Smooth muscle cell of the coronary artery (primary cell): ENCODE data around the gene TMEM134. TPM values are rescaled to one million over a fixed set of nuclear protein-coding genes. Genes with fewer than 3 reads are reported as not detected.

Experiments
- total RNA-seq: library from RNA; depleted of rRNA; stranded (reverse); fragments of >200 nt; gene quantifications from 2 replicates; pipeline ENCODE4 v1.2.3, GENCODE V29; 2014; ENCODE audit warnings: low replicate concordance

TMEM134 gene, protein sequence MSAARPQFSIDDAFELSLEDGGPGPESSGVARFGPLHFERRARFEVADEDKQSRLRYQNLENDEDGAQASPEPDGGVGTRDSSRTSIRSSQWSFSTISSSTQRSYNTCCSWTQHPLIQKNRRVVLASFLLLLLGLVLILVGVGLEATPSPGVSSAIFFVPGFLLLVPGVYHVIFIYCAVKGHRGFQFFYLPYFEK
- 4.1 and 24.4 TPM in 2 replicates for total RNA-seq

DNA sequence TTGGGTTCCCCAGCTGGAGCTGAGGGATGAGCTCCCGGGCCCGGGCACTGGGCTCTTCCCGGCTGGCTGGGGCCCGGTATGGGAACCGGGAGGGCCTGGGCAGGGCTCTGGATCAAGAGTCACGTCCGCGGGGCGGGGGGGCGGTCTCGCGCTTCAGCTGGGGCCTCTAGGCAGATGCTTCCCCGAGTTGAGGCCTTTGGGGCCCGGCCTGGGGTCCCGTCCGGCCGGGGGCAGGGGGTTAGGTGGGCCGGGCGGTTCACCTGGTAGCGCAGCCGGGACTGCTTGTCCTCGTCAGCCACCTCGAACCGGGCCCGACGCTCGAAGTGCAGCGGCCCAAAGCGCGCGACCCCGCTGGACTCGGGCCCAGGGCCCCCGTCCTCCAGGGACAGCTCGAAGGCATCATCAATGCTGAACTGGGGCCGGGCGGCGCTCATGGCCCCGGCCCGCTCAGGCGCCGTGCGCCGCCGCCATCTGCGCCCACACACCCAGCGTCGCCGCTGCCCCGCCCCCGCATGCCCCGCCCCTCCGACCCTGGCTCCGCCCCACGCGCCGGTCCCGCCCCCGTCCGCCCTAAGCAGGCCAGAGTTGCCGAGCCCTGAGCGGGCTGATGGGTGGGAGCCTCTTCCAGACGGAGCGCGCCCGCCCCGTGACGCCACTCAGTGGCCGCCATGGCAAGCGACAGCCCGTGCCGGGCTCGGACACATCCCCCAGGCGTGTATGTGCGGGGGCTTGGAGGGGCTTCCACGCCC lies at the start of gene TMEM134:
TMEM134 (minus strand) TSS at position 493 of the 749 bp plus-strand sequence; CDS start at position 434, 59 bp downstream.

DNA sequence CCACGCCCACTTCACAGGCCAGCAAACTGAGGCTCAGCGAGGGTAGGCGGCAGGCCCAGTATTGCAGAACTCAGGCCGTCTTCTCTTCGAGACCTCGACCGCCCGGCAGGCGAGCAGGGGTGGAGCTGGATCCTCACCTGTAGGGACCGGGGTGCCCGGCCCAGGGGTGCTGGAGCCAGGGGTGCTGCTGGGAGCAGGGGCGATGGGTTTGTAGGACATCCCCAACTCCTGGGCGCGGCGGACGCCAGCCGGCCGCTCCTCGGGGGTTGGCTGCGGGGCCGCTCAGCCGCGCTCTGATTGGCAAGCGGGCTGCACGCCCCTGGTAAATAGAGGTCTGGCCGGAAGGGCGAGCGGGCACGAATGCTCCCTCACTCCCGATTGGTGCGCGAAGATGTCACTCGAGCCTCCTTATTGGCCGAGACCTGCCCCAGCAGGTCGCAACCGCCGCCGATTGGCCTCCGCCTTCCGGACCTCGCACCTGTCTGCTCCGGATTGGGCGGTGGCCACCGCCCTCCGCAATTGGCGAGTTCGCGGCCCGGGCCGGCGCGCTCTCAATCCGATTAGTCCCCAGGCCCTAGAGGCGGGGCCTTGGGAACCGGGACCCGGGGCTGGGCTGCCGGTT lies 38.9 kb upstream of the TMEM134 start, which contains the start of gene CDK2AP2:
CDK2AP2 (minus strand) TSS at position 299 of the 622 bp plus-strand sequence; CDS start at position 219, 80 bp downstream.

DNA sequence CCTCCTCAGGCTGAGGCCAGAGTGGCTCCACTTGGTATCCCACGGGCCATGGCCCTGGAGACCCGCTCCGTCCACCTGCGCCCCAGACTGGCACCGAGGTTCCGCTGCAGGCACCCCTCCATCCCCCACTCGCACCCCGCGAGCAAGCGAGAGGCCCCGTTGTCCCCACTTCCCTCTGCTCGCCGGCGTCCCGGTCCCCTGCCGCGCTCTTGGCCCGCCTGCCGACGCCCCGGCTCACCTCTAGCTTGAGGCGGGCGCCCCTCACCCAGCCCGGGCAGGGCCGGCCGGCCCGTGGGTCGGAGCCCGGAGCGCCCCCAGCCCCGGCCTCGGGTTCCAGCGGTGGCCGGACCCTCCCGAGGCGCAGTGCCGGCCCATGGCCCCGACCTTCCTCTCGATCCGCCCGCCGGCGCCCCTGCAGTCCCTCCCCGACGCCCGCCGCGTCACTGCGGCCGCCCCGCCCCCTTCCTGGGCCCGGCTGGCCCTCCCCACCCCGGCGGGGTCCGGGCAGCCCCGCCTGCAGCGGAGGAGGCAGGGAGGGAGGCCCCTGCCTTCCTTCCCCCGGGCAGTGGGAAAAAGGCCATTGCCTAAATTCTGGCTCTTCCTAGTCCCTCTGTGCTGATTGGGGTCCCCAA lies 36.0 kb upstream of the TMEM134 start, which contains the start of gene PITPNM1:
PITPNM1 (minus strand) TSS at position 414 of the 632 bp plus-strand sequence. CDS start 1,183 bp downstream, outside the sequence.

DNA sequence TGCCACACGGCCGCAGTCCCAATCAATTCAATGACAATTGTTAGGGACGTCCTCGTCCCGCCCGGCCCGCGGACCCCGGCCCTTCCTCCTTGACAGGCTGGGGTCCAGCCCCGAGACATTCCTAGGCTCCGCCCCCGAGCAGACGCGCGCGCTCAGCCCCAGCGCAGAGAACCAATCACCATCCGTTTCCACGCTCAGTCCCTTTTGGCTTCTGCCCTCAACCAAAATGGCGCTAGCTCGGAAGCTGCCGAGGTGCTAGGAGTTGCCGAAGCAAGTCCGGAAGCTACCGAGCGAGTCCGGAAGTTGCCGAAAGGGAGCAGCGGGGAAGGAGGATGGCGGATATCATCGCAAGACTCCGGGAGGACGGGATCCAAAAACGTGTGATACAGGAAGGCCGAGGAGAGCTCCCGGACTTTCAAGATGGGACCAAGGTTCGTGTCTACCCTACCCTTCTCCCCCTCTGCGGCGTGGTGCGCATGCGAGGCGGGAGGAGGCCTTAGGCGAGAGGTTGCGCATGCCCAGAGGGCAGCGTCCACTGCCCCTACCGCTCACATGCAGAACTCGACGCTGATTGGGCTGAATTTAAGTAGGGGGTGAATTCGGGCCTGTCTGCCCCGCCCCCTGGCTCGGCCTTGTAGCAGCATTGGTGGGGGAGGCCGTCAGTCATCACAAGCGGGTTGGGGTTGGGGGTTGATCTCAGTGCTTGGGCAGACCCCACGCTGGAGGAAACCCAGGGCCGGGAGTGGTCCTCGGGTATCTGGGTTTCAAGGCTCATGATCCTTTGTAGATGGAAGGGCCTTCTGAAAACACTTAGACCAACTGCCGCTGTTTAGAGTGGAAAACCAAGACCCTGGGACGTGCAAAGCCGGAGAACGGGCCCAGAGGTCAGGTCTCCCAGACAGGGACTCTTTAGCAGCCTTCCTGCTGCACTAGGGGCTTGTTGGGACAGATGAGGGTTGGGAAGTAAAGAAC lies 14.1 kb upstream of the TMEM134 start, which contains the start of gene AIP:
AIP (plus strand) TSS at position 200 of the 972 bp plus-strand sequence; CDS start at position 333, 133 bp downstream.

DNA sequence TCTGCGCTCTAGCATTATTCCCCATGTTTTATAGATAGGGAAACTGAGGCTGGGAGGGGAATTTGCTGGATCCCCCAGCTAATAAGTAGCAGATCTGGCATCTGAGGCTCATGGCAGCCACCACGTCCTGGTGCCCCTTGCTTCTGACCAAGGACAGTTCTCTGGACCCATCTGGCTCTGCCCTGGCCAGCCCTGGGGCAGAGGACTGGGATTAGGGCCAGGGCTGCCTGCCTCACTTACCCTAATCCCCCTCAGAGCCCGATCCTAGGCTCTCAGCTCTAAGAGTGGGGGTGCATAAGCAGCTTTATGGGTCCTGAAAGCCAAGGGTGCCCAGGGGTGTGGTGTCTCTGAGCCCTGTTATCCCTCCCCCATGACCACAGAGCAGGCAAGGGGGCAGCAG lies 14.0 kb downstream of the TMEM134 start, which contains the start of gene CABP4:
CABP4 (plus strand) TSS at position 301 of the 400 bp plus-strand sequence; CDS start at position 371, 70 bp downstream.

DNA sequence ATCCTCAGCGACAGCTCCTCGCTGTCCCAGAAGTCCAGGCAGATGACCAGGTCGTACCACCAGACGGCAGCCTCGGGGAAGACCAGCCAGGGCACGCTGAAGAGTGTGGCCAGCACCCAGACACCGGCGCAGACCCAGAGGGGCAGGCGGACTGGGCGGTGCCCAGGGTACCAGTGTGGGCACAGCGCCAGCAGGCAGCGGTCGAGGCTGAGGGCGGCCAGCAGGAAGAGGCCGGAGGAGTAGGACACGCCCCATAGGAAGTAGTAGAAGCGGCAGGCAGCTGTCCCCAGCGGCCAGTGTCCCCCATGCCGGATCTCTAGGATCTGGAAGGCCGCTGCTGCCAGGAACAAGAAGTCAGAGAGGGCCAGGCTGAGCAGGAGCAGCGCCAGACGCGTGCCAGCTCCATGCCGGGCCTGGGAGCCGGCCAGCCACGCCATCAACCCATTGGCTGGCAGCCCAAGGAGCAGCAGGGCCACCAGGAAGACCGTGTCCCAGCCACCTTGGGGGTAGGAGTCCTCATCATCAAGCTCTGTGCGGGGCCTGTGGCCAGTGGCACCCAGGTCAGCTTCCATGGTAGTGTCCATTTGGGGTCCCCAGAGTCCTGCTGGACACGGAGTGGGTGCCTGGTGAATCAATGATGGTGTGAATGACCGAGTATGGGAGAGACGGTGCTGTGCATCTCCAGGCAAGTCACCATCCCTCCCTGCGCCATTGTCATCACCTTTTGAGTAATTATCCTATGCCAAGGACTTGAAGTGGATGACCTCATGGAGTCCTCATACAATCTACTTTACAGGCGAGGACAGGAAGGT lies 16.7 kb downstream of the TMEM134 start, which contains the start of gene GPR152:
GPR152 (minus strand) TSS at position 589 of the 812 bp plus-strand sequence; CDS start at position 584, 5 bp downstream.

DNA sequence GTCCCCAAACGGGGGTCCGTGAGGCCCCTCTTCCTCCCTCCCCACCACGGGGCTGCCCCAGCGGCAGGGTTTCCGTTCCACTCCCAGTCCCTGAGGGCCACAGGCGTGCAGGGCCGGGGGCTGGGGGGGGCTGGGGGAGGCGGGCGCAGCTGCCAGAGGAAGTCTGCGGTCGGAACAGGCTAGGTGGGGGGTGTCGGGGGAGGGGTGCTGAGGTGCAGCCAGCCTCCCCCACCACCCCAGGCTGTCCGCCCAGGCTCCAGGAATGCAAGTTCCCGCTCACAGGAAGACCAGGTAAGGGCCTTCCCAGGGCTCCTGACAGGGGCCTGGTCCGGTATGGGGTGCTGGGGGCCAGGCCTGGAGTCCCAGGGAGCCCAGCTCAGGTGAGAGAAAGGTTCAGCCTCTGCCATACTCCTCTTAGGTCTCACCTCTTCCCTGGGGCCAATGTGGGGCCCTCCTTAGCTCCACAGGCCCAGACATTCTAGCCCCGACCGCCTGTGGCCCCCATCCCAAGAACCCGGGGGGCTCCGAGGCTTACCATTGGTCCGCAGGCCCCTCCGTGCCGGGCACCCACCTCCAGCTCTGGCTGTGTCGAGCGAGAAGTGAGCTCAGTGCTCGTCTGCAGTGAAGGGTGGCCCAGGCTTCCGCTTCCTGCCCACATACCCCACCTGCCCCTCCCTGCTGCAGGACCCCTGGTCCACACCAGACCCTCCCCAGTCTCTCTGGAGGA lies 31.8 kb downstream of the TMEM134 start, which contains the start of gene PTPRCAP:
PTPRCAP (minus strand) TSS at position 601 of the 727 bp plus-strand sequence; CDS start at position 538, 63 bp downstream.

DNA sequence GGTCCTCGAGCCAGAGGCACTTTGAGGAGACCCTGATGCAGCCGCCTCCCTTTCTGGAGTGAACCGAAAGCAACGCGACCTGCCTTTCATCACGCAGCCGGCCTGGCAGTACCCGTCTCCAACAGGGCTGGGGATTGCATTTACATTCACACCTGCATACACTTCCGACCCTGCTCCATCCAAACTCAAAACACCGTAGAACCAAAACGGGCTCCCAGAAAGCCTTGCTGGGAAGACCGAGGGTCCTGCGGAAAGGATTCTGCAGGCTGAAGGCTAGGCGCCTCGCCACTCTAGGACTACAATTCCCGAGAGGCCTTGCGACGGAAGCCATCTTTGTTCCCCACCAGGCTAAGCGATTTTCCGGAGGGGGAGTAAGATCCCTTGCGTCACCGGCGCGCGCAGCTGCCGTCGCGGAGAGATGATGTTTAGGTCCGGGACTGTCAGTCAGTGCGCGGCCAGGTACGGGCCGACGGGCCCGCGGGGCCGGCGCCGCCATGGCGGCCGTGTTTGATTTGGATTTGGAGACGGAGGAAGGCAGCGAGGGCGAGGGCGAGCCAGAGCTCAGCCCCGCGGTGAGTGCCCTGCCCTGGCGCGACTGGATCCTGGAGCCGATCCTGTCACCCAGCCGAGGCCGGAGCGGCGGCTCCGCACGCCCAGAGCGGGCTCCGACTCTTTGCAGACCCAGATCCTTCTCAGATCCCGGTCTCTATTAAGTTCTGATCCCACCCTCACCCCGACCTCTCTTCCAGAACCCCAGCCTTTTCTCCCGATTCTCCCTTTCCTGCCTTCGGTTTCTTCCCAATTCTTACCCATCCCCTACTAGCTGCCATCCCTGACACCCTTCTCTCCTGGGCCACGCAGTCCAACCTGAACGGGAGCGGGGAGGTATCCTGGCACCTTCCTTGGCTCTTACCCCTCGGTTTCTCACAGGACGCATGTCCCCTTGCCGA lies 40.7 kb downstream of the TMEM134 start, which contains the start of gene RPS6KB2:
RPS6KB2 (plus strand) TSS at position 443 of the 950 bp plus-strand sequence; CDS start at position 495, 52 bp downstream.

DNA sequence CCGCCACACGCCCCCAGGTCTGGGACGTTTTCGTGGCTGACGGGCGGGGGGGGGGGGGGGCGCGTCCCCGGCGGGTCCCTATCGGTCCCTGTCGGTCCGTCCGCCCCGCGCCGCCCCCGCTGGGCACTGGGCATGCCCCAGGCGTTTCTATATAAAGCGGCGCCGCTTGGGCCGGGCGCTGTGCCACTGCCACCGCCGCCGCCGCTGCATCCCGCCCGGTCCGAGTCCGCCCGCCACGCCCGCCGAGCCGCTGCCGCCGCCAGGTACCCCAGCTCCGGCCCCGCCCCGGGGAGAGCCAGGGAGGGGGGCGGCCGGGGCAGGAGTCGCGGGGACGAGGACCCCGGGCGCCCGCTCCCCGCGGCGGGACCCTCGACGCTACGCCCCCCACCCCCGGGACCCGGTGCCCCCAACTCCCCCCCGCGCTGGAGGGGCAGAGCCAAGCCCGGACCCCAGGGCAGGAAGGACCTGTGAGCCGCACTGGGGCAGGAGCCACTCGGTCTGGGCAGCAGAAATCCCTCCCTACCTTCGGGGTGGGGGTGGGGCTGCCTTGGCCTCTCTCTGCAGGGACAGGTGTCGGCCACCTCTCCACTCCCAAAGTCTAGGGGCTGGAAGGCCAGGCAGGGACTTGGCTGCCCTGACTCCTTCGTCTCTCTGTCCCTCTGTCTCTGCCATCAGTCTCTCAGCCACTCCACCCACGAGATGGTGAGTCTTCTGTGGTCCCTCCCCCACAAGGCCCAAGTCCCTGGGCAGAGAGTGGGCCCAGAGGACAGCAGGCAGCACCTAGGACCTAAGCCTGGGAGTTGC lies 53.3 kb downstream of the TMEM134 start, which contains the start of gene CARNS1:
CARNS1 (plus strand) TSS at position 178 of the 804 bp plus-strand sequence; CDS start at position 700, 522 bp downstream.

Other genes with a start within 250 kb of the TMEM134 start
- gene GRK2, start 202.8 kb downstream of the TMEM134 start, total RNA-seq = 20.2 and 31.6 TPM in 2 replicates
- 32.9 and 34.9 TPM in 2 replicates for gene ANKRD13D, start 179.9 kb downstream of the TMEM134 start, total RNA-seq
- gene SSH3, start 165.7 kb downstream of the TMEM134 start, total RNA-seq = 8.1 and 10.2 TPM in 2 replicates
- 24.2 and 71.2 TPM in 2 replicates for gene POLD4, start 115.7 kb downstream of the TMEM134 start, total RNA-seq
- 1.8 and 3.9 TPM in 2 replicates for gene CLCF1, start 95.7 kb downstream of the TMEM134 start, total RNA-seq
- 4.1 and 4.8 TPM in 2 replicates for gene RAD9A, start 77.3 kb downstream of the TMEM134 start, total RNA-seq
- gene PPP1CA, start 67.4 kb downstream of the TMEM134 start, total RNA-seq = 81.6 and 202 TPM in 2 replicates
- gene TBC1D10C, start 65.2 kb downstream of the TMEM134 start, total RNA-seq = not detected in 2 replicates
- under 0.01 and 0.30 TPM in 2 replicates for gene CARNS1, start 53.6 kb downstream of the TMEM134 start, total RNA-seq
- gene RPS6KB2, start 40.8 kb downstream of the TMEM134 start, total RNA-seq = 24.3 and 55.9 TPM in 2 replicates
- gene PTPRCAP, start 31.6 kb downstream of the TMEM134 start, total RNA-seq = 0.23 and 0.30 TPM in 2 replicates
- gene CORO1B, start 25.8 kb downstream of the TMEM134 start, total RNA-seq = 147 and 225 TPM in 2 replicates
- gene GPR152, start 16.5 kb downstream of the TMEM134 start, total RNA-seq = not detected in 2 replicates
- not detected in 2 replicates for gene CABP4, start 13.9 kb downstream of the TMEM134 start, total RNA-seq
- gene AIP, start 13.8 kb upstream of the TMEM134 start, total RNA-seq = 128 and 227 TPM in 2 replicates
- 26.0 and 28.7 TPM in 2 replicates for gene PITPNM1, start 36.1 kb upstream of the TMEM134 start, total RNA-seq
- 2.8 and 16.2 TPM in 2 replicates for gene CDK2AP2, start 38.9 kb upstream of the TMEM134 start, total RNA-seq
- not detected in 2 replicates for gene CABP2, start 54.2 kb upstream of the TMEM134 start, total RNA-seq
- gene GSTP1, start 114.6 kb upstream of the TMEM134 start, total RNA-seq = 443 and 1,598 TPM in 2 replicates
- 201 and 458 TPM in 2 replicates for gene NDUFV1, start 137.7 kb upstream of the TMEM134 start, total RNA-seq
- gene NUDT8, start 160.7 kb upstream of the TMEM134 start, total RNA-seq = 3.6 and 4.4 TPM in 2 replicates
- gene TBX10, start 170.5 kb upstream of the TMEM134 start, total RNA-seq = not detected in 2 replicates
- gene ACY3, start 181.5 kb upstream of the TMEM134 start, total RNA-seq = not detected in 2 replicates
- gene ALDH3B2, start 205.4 kb upstream of the TMEM134 start, total RNA-seq = not detected in 2 replicates